Right cardiac atrium (tissue), 5 donors: ENCODE data around the gene PDSS2. TPM values are rescaled to one million over a fixed set of nuclear protein-coding genes. Genes with fewer than 3 reads are reported as not detected.

Experiments used
- ATAC-seq, 2 donors: fragments of 200-7000 bp; cut with Tn5 transposase; one replicate each; pipeline versions ENCODE4 v1.8.0 to v1.9.1; 2020; ENCODE audit warnings: moderate library complexity in 2 of 2, mild to moderate bottlenecking in 1 of 2
- DNase-seq, 3 donors: peaks; one replicate each; pipeline ENCODE4 v3.0.0-alpha.2; 2020
- H3K27ac ChIP-seq: one replicate; pipeline ENCODE4 v1.5.1; 2013; ENCODE audit warnings: mild to moderate bottlenecking, low read length, control low read depth, moderate library complexity
- H3K27me3 ChIP-seq: one replicate; pipeline ENCODE4 v1.6.1; 2013; ENCODE audit not compliant: control insufficient read depth, insufficient read depth
- H3K4me1 ChIP-seq: one replicate; pipeline ENCODE4 v1.6.1; 2013; ENCODE audit warnings: low read length; ENCODE audit not compliant: control insufficient read depth, insufficient read depth
- H3K4me3 ChIP-seq: one replicate; pipeline ENCODE4 v1.5.1; 2013; ENCODE audit warnings: low read length, control low read depth
- H3K9me3 ChIP-seq: one replicate; pipeline ENCODE4 v1.6.1; 2013; ENCODE audit warnings: low read length; ENCODE audit not compliant: control insufficient read depth
- whole genome bisulfite sequencing: extraction: QIAGEN DNeasy Blood & Tissue Kit; methylation state at CpG from one replicate; pipeline ENCODE4 v1.1.7; 2013; 5-methylcytosine and 5-hydroxymethylcytosine counted together
- intact Hi-C, 4 donors: fragments of 100-400 bp; cut with DNase I; formaldehyde crosslinking; loops; one replicate each; pipeline versions ENCODE4 v1.11.0 to v1.14.0; 2022 to 2023
- polyA plus RNA-seq: library from polyadenylated mRNA; stranded (reverse); fragments of 200-250 nt; gene quantifications from one replicate; pipeline ENCODE4 v1.2.3, GENCODE V29; 2013
- total RNA-seq, 4 donors: library from RNA; stranded (reverse); fragmentation: NEBNext Ultra II Directional; extraction: Animal tissue kit (Norgen Biotek cat#: 25700); gene quantifications; one replicate each; pipeline ENCODE4 v1.2.1, GENCODE V29; 2021
- donor health status: healthy with polysubstance abuse.
- donor health status: DM: no; HTN: yes; CAD: no.
- donor health status: DM: no; HTN: no; CAD: no.
- donor health status: DM: no; HTN: yes; CAD: no; lungs with severe emphysema.
- donor health status: DM: yes; HTN: yes; CAD: no.

Gene PDSS2
- total and polyA plus RNA-seq, 5 donors, result 10.0 to 15.5 (median 13.6) TPM

GRCh38 chr6:107473660-107474059 lies 14.3 kb upstream of the PDSS2 start:
- no peaks in the 10 kb centered on the region for H3K4me1 ChIP-seq
- intact Hi-C loops, result no loop called here
- ATAC-seq (no peak), DNase-seq (no peak)
- H3K27me3 ChIP-seq, result no peaks in the 10 kb centered on the region
- H3K4me3 ChIP-seq, result no peak overlapping the region
- H3K27ac ChIP-seq, result no peak overlapping the region
- WGBS, result 35% methylated on average over 5 of the region's 5 CpGs
- H3K9me3 ChIP-seq, result no peaks in the 10 kb centered on the region

DNA sequence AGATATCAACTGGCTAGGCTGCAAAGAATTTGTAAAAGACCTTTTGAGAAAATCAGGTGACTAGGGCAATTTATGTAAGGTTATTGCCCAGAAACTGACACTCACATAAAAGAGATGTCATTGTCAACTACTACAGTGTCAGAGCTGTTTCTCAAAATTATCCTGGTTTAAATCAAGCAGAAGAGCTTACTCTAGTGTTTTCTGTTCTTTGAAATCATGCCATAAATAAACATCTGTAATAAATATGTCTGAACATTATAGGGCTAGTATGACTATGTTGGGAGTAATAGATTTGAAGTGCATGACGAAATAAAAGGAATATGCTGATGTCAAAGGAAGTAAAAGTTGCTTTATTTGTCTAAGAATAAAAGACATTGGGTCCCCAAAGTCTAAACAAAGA lies 11.0 kb upstream of the PDSS2 start:
- no peaks in the 10 kb centered on the region for H3K27me3 ChIP-seq
- 84% methylated on average over 1 of the region's 1 CpG for WGBS
- intact Hi-C loops, result no loop called here
- H3K27ac ChIP-seq, result no peak overlapping the region
- no peak for ATAC-seq
- H3K4me3 ChIP-seq, result no peak overlapping the region
- no peak for DNase-seq
- no peaks in the 10 kb centered on the region for H3K4me1 ChIP-seq
- no peaks in the 10 kb centered on the region for H3K9me3 ChIP-seq

DNA sequence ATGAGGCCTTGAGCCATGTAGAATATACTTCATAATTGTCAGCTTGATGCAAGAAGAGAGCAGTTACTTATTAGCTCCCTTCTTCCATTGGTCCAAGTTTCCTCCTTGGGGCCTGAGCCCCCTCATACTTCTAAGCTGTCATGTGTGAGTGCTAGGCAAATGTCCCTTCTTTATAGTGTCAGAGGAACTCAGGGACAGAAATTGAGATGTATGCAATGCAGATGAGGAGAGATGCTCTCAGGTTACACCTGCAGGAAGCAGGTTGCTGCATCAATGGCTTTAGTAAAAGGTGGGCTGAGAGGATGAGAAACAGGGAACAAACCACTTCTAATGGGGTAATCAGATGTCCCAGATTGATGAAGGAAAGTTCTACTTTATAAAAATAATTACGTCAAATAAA lies 6.7 kb upstream of the PDSS2 start:
- DNase-seq (no peak), ATAC-seq (no peak)
- Histone ChIP-seq H3K27me3 (no peaks in the 10 kb centered on the region), H3K4me3 (no peak overlapping the region), H3K4me1 (no peaks in the 10 kb centered on the region), H3K9me3 (no peaks in the 10 kb centered on the region), H3K27ac (no peak overlapping the region)
- 87% methylated on average over 1 of the region's 1 CpG for WGBS
- intact Hi-C loops, result no loop called here

GRCh38 chr6:107460083-107460631 lies 793 bp upstream of the PDSS2 start:
- DNase-seq (no peak), ATAC-seq (no peak)
- Histone ChIP-seq H3K27me3 (no peaks in the 10 kb centered on the region), H3K27ac (peak overlapping the region; percentile 95), H3K4me1 (peaks cover 2% of the 10 kb centered on the region), H3K9me3 (no peaks in the 10 kb centered on the region), H3K4me3 (peak overlapping the region; percentile 65)
- intact Hi-C loops, result no loop called here
- 24% methylated on average over 22 of the region's 22 CpGs for WGBS

- ATAC-seq, result peak; percentile 1 to 7
These were observed 587 bp downstream of the PDSS2 start for GRCh38 chr6:107458672-107459282.

GRCh38 chr6:107448776-107449175 lies 10.6 kb downstream of the PDSS2 start:
- no peak for ATAC-seq

More at GRCh38 chr6:107458672-107459282, 587 bp downstream of the PDSS2 start:
- WGBS, result 1% methylated on average over 29 of the region's 29 CpGs
- H3K4me1 ChIP-seq, result peaks cover 2% of the 10 kb centered on the region
- intact Hi-C loops, result no loop called here
- H3K27me3 ChIP-seq, result no peaks in the 10 kb centered on the region
- peak overlapping the region; percentile 13 for H3K27ac ChIP-seq
- H3K9me3 ChIP-seq, result no peaks in the 10 kb centered on the region
- peak in 2 of 3 donors; percentile 60 to 62 for DNase-seq
- H3K4me3 ChIP-seq, result peak overlapping the region; percentile 65

DNA sequence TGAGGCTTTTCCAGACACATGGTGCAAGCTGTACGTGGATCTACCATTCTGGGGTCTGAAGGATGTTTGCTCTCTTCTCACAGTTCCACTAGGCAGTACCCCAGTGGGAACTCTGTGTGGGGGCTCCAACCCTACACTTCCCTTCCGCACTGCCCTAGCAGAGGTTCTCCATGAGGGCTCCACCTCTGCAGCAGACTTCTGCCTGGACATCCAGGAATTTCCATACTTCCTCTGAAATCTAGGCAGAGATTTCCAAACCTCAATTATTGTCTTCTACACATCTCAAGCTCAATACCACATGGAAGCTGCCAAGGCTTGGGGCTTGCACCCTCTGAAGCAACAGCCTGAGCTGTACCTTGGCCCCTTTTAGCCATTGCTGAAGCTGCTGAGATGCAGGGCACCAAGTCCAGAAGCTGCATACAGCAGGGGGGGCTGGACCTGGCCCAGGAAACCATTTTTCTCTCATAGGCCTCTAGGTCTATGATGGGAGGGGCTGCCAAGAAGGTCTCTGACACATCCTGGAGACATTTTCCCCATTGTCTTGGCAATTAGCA lies 11.6 kb downstream of the PDSS2 start:
- H3K9me3 ChIP-seq, result no peaks in the 10 kb centered on the region
- no peaks in the 10 kb centered on the region for H3K27me3 ChIP-seq
- H3K27ac ChIP-seq, result no peak overlapping the region
- no peak for ATAC-seq
- no peak overlapping the region for H3K4me3 ChIP-seq
- intact Hi-C loops, result no loop called here
- H3K4me1 ChIP-seq, result no peaks in the 10 kb centered on the region
- WGBS, result 98% methylated on average over 2 of the region's 2 CpGs
- DNase-seq, result no peak

More at GRCh38 chr6:107448776-107449175, 10.6 kb downstream of the PDSS2 start:
- intact Hi-C loops, result no loop called here
- DNase-seq, result no peak
- 60% methylated on average over 1 of the region's 1 CpG for WGBS
- Histone ChIP-seq H3K9me3 (no peaks in the 10 kb centered on the region), H3K4me3 (no peak overlapping the region), H3K27me3 (no peaks in the 10 kb centered on the region), H3K4me1 (no peaks in the 10 kb centered on the region), H3K27ac (no peak overlapping the region)

- H3K4me3 ChIP-seq, result no peak overlapping the region
- no peak for DNase-seq
- intact Hi-C loops, result no loop called here
- no peaks in the 10 kb centered on the region for H3K9me3 ChIP-seq
- WGBS, result 94% methylated on average over 1 of the region's 1 CpG
- ATAC-seq, result no peak
- H3K4me1 ChIP-seq, result no peaks in the 10 kb centered on the region
- no peaks in the 10 kb centered on the region for H3K27me3 ChIP-seq
- no peak overlapping the region for H3K27ac ChIP-seq
These were observed 15.1 kb downstream of the PDSS2 start for GRCh38 chr6:107444277-107444676.

DNA sequence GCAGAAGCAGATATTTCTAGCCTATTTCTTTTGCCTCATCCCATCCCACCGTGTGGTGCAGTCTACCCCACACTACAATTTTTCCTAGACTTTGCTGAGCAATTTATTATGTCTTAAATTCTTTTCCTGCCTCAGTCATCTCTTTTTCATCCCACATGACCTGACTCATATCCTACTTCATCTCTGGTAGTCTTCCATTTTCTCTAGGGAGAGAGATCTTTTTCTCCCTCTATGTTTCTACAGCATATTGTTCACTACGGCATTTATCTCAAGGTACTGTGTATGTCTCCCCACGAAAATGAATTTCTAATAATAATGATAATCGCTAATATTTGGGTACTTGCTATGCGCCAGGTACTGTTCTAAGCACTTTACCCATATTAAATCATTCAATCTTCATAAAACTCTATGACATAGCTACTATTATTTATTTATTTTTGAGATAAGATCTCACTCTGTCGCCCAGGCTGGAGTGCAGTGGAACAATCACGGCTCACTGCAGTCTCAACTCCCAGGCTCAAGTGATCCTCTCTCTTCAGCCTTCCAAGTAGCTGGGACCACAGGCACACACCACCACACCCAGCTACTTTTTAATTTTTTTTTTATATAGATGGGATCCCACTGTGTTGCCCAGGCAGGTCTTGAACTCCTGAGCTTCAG lies 15.6 kb downstream of the PDSS2 start:
- WGBS, result 88% methylated on average over 7 of the region's 7 CpGs
- DNase-seq, result no peak
- intact Hi-C loops, result no loop called here
- Histone ChIP-seq H3K27me3 (no peaks in the 10 kb centered on the region), H3K4me3 (no peak overlapping the region), H3K27ac (no peak overlapping the region), H3K9me3 (no peaks in the 10 kb centered on the region), H3K4me1 (no peaks in the 10 kb centered on the region)
- no peak for ATAC-seq

DNA sequence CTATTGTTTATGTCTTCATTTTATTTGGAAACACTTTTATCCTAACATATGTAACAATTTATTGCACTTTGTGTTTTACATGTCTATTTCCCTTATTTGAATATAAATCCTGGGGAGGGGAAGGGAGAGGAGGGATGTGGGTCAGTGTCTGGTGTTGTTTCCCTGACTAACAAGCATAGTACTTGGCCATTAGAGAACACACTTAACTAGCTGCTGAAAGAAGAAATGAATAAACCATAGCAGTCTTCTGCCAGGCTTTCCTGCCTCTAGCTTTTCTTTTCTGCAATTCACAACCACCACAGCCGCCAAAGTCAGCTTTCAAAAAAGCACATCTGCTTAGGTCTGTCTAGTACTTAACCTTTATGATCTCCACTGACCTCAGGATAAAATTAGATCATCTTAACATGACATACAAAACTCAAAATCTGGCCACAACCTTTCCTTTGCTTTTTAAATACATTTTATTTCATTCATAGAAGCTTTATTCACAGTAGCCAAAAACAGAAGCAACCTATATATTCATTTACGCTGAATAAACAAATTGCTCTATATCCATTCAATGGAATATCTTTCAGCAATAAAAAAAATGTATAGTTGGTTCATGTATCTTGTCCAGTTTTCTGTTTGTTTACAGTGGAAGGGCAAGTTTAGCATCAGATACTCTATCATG lies 16.3 kb downstream of the PDSS2 start:
- H3K4me3 ChIP-seq, result no peak overlapping the region
- intact Hi-C loops, result no loop called here
- H3K27me3 ChIP-seq, result no peaks in the 10 kb centered on the region
- no peaks in the 10 kb centered on the region for H3K9me3 ChIP-seq
- 86% methylated on average over 2 of the region's 2 CpGs for WGBS
- no peak overlapping the region for H3K27ac ChIP-seq
- no peak for DNase-seq
- no peak for ATAC-seq
- H3K4me1 ChIP-seq, result no peaks in the 10 kb centered on the region

DNA sequence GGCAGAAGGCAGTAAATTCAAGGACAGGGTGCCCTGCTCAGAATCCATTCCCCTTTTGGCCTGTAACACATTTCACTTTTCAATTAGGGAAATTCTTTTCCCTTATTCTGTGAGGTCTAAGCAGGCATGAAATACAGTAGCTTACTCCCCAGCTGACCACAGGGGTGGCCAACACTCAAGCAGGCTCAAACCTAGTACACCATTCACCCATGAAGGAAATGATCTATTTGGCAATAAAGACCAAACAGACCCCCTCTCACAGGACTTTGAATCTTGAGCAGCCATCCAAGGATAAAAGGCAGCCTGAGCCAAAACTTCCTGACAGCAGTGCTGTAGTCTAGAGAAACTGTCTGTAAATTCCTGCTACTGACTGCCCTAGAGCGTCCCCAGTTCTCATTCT lies 17.7 kb downstream of the PDSS2 start:
- H3K4me3 ChIP-seq, result no peak overlapping the region
- H3K9me3 ChIP-seq, result no peaks in the 10 kb centered on the region
- intact Hi-C loops, result no loop called here
- WGBS, result 96% methylated on average over 1 of the region's 1 CpG
- ATAC-seq (no peak), DNase-seq (no peak)
- H3K4me1 ChIP-seq, result no peaks in the 10 kb centered on the region
- H3K27ac ChIP-seq, result no peak overlapping the region
- no peaks in the 10 kb centered on the region for H3K27me3 ChIP-seq
